Sigmoid colon (tissue), 7 donors: ENCODE measurements around the gene TRAF3IP1. TPM values are rescaled to one million over a fixed set of nuclear protein-coding genes. Genes with fewer than 3 reads are reported as not detected.

Experiments used
- DNase-seq: peaks from one replicate; pipeline ENCODE4 v3.0.0-alpha.2; 2019
- H3K27ac ChIP-seq, 4 donors: fragments of 200-600 bp; sonication (generic); one replicate each; pipeline ENCODE4 v1.5.1; 2016 to 2019; ENCODE audit warnings: mild to moderate bottlenecking in 1 of 4
- H3K27me3 ChIP-seq, 3 donors: fragments of 200-600 bp; sonication (generic); one replicate each; pipeline ENCODE4 v1.5.1; 2019; ENCODE audit warnings: mild to moderate bottlenecking in 1 of 3
- H3K36me3 ChIP-seq, 4 donors: fragments of 200-600 bp; sonication (generic); one replicate each; pipeline ENCODE4 v1.5.1; 2016 to 2019
- H3K4me1 ChIP-seq, 4 donors: fragments of 200-600 bp; sonication (generic); one replicate each; pipeline ENCODE4 v1.5.1; 2017 to 2019
- H3K4me3 ChIP-seq, 4 donors: fragments of 200-600 bp; sonication (generic); one replicate each; pipeline ENCODE4 v1.5.1; 2017 to 2019; ENCODE audit warnings: mild to moderate bottlenecking in 2 of 4, moderate library complexity in 1 of 4
- H3K9me3 ChIP-seq, 4 donors: fragments of 200-600 bp in 3 of 4; sonication (generic) in 3 of 4; one replicate each; pipeline versions ENCODE4 v1.5.1 to v1.6.1; 2013 to 2019
- CTCF ChIP-seq, 4 experiments: fragments of 450-650 bp in 3 of 4; fragments of 200-600 bp in 1 of 4; IDR thresholded peaks; one replicate each; pipeline ENCODE4 v1.5.1; 2016 to 2019; ENCODE audit warnings: antibody characterized with exemption in 4 of 4, mild to moderate bottlenecking in 3 of 4, moderate library complexity in 2 of 4
- EP300 ChIP-seq, 4 donors: sonication (generic); formaldehyde crosslinking; IDR thresholded peaks; one replicate each; pipeline ENCODE4 v1.6.1; 2017; ENCODE audit warnings: antibody characterized with exemption in 4 of 4
- POLR2A ChIP-seq, 2 donors: fragments of 450-650 bp; IDR thresholded peaks; one replicate each; pipeline ENCODE4 v1.6.1; 2016; ENCODE audit warnings: antibody characterized with exemption in 2 of 2, mild to moderate bottlenecking in 2 of 2, moderate library complexity in 2 of 2
- POLR2AphosphoS5 ChIP-seq, 4 donors: sonication (generic); formaldehyde crosslinking; IDR thresholded peaks; one replicate each; pipeline ENCODE4 v1.6.1; 2017; ENCODE audit warnings: antibody characterized with exemption in 4 of 4
- WGBS, 2 donors: extraction: QIAGEN DNeasy Blood & Tissue Kit; methylation state at CpG; one replicate each; pipeline ENCODE4 v1.1.7; 2013; 5-methylcytosine and 5-hydroxymethylcytosine counted together
- intact Hi-C: fragments of 100-400 bp; cut with DNase I; formaldehyde crosslinking; loops from one replicate; pipeline ENCODE4 v1.15.1; 2023
- polyA plus RNA-seq, 3 donors: library from polyadenylated mRNA; stranded (reverse); fragments of 200-250 nt; gene quantifications; one replicate each; pipeline ENCODE4 v1.2.3, GENCODE V29; 2013
- total RNA-seq, 4 donors: library from RNA; depleted of rRNA; stranded (reverse); fragments of >200 nt; gene quantifications; one replicate each; pipeline ENCODE4 v1.1.0, GENCODE V29; 2016
- donor health status: healthy with polysubstance abuse.
- donor health status: Bipolar disorder and iron deficiency.
- donor health status: healthy.

The TRAF3IP1 gene
- total and polyA plus RNA-seq, 7 donors: 6.9 to 20.8 (median 17.5) TPM

DNA sequence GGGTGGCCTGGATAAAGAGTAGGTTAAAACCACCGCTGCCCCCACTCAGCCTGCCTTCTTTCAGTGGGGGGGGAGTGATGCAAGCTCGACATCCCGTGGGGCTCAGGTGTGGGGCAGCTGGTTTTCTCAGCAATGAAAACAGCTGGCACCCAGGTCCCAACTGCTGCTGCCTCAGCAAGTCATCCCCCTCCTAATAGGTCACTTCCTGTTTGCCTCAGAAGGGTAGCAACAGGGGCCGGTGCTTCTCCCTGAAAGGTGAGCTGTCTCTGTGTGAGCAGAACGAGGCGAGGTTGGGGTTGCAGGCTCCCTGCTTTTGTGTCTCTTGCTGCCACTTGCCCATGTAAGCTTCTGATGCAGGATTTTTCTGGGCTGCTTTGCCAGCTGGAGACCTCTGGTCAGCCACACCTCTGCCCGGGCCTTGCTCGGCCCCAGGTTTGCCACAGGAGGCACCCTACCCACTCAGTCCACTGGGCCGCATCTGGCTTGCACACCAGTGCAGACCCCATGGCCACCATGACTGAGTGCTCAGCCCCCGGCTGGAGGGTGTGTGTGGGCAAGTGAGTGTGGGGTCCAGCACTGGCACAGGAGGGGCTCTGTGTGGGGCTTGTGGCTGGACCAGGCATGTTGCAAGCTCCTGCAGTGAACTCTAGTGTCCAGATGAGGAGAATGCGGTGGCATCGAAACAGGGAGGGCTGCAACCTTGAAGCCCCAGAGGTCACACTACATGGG is 94.9 kb downstream of the TRAF3IP1 start:
- Histone ChIP-seq H3K4me1 (no peaks in the 10 kb centered on the region), H3K27ac (no peak overlapping the region), H3K4me3 (no peak overlapping the region), H3K9me3 (peaks cover 0 to 4% (median 0%) of the 10 kb centered on the region in 4 donors), H3K36me3 (no peaks in the 10 kb centered on the region), H3K27me3 (no peaks in the 10 kb centered on the region)
- TF ChIP-seq CTCF (IDR thresholded peaks at IDR 0.05): no peak
- TF ChIP-seq POLR2AphosphoS5 (IDR thresholded peaks at IDR 0.05): no peak
- TF ChIP-seq EP300 (IDR thresholded peaks at IDR 0.05): no peak
- TF ChIP-seq POLR2A (IDR thresholded peaks at IDR 0.05): no peak
- intact Hi-C loops: no loop called here
- WGBS, 2 donors: 90 to 95% methylated on average over 12 of the region's 12 CpGs
- DNase-seq: no peak

- no peaks in the 10 kb centered on the region for H3K4me1 ChIP-seq
- 95 to 98% methylated on average over 5 of the region's 5 CpGs for WGBS, 2 donors
- H3K27me3 ChIP-seq: no peaks in the 10 kb centered on the region
- intact Hi-C loops: no loop called here
- no peak overlapping the region for H3K4me3 ChIP-seq
- peaks cover 0 to 4% (median 0%) of the 10 kb centered on the region in 4 donors for H3K9me3 ChIP-seq
- DNase-seq: no peak
- H3K36me3 ChIP-seq: no peaks in the 10 kb centered on the region
- TF ChIP-seq CTCF (IDR thresholded peaks at IDR 0.05) (no peak), POLR2AphosphoS5 (IDR thresholded peaks at IDR 0.05) (no peak), POLR2A (IDR thresholded peaks at IDR 0.05) (no peak), EP300 (IDR thresholded peaks at IDR 0.05) (no peak)
- H3K27ac ChIP-seq: no peak overlapping the region
These were observed 95.6 kb downstream of the TRAF3IP1 start for GRCh38 chr2:238415893-238416292.

DNA sequence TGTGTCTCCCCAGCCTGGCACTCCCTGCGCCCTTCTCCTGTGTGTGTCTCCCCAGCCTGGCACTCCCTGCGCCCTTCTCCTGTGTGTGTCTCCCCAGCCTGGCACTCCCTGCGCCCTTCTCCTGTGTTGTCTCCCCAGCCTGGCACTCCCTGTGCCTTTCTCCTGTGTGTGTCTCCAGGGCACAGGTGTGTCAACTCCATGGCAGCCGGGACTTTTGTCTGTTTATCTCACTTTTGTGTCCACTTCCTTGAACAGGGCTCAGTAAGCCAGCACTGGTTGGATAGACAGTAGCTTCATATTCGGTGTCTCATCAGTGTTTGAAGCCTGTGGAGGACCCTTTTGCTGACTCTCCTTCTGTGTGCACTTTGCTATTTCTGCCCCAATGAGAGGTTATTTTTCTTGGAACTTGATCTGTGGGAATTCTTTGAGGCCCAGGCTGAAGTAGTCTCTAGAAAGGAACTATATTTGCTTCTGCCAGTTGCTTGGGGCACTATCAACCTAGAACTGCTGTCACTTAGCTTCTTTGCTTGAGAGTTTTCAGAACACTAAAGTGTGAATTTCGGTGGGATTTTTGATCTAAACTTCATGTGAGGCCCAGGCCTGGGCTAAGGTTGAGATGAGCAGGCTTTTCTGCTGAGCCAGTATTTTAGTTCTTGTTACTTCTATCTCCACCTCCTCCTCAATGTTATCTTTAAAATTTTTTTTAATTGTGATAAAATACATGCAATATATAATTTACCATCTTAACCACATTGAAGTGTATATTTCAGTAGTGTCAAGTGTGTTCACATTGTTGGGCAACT is 98.1 kb downstream of the TRAF3IP1 start:
- 28 to 65% methylated on average over 6 of the region's 6 CpGs for WGBS, 2 donors
- no peak overlapping the region for H3K27ac ChIP-seq

GRCh38 chr2:238418999-238419546 is 98.8 kb downstream of the TRAF3IP1 start:
- TF ChIP-seq EP300 (IDR thresholded peaks at IDR 0.05) (no peak), CTCF (IDR thresholded peaks at IDR 0.05) (no peak), POLR2A (IDR thresholded peaks at IDR 0.05) (no peak), POLR2AphosphoS5 (IDR thresholded peaks at IDR 0.05) (no peak)
- no peaks in the 10 kb centered on the region for H3K27me3 ChIP-seq
- no peak overlapping the region for H3K4me3 ChIP-seq
- no peaks in the 10 kb centered on the region for H3K36me3 ChIP-seq
- WGBS, 2 donors: 80 to 85% methylated on average over 2 of the region's 2 CpGs
- H3K4me1 ChIP-seq: no peaks in the 10 kb centered on the region
- DNase-seq: no peak
- no peak overlapping the region for H3K27ac ChIP-seq
- intact Hi-C loops: no loop called here
- peaks cover 0 to 4% (median 0%) of the 10 kb centered on the region in 4 donors for H3K9me3 ChIP-seq

More for the DNA sequence above, 98.1 kb downstream of the TRAF3IP1 start:
- Histone ChIP-seq H3K36me3 (no peaks in the 10 kb centered on the region), H3K27me3 (no peaks in the 10 kb centered on the region), H3K4me3 (no peak overlapping the region), H3K9me3 (peaks cover 0 to 4% (median 0%) of the 10 kb centered on the region in 4 donors), H3K4me1 (no peaks in the 10 kb centered on the region)
- intact Hi-C loops: no loop called here
- TF ChIP-seq POLR2AphosphoS5 (IDR thresholded peaks at IDR 0.05): no peak
- no peak for TF ChIP-seq CTCF (IDR thresholded peaks at IDR 0.05)
- no peak for TF ChIP-seq POLR2A (IDR thresholded peaks at IDR 0.05)
- no peak for TF ChIP-seq EP300 (IDR thresholded peaks at IDR 0.05)
- DNase-seq: no peak
